HG03460 (cell line): ENCODE results near the gene SEC22C.
A peak's percentile ranks its signal among the peaks of the same experiment; 100 is the strongest.
"Not testable (repeated sequence)": the region's sequence is repeated elsewhere in the genome, so short reads cannot be mapped to it uniquely, and the experiment has no call there.

ENCODE experiments used
- ATAC-seq: cut with Tn5 transposase; IDR thresholded peaks from one replicate; pipeline ENCODE4 v1.9.1; 2021; ENCODE audit not compliant: unreplicated experiment

SEC22C gene, protein sequence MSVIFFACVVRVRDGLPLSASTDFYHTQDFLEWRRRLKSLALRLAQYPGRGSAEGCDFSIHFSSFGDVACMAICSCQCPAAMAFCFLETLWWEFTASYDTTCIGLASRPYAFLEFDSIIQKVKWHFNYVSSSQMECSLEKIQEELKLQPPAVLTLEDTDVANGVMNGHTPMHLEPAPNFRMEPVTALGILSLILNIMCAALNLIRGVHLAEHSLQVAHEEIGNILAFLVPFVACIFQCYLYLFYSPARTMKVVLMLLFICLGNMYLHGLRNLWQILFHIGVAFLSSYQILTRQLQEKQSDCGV

DNA sequence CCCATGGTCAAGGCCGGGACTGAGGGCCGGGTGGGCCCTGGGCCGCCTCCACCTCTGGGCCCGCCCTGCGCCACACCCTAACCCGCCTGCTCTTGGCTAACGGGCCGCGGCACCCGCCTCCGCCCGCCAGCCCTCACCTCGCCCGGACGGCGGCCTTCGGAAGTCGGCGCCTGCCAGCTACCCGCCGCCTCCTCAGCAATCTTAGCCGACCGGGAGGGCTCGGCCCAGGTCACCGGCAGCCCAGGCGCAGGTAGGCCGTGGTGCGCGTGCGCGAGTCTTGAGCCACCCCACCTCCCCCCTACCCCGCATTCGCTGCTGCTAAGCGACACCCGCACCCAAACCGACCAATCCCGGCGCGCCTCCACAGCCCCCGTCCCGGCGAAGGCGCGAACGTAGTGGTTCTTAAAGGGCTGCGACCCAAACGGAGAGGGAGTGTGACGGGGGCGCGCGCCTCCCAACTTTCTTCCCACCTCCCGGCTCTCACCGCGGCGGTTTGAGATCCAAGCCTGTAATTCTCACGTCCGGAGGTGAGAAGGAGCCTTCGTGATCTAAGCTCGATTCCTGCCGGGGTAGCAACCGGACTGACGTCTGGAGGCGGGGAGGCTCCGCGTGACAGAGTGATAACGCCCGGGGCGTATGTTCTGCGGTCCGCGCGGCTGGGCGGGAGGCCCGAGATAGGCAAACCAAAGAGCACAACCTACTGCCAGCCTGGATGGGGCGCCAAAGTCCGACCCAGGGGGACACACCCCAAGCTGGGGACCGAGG is at the start of gene SEC22C:
TSS of gene SEC22C (minus strand) at position 259 of the 765 bp plus-strand sequence. CDS start 12,921 bp downstream, outside the sequence.
- ATAC-seq = peak; percentile 88

DNA sequence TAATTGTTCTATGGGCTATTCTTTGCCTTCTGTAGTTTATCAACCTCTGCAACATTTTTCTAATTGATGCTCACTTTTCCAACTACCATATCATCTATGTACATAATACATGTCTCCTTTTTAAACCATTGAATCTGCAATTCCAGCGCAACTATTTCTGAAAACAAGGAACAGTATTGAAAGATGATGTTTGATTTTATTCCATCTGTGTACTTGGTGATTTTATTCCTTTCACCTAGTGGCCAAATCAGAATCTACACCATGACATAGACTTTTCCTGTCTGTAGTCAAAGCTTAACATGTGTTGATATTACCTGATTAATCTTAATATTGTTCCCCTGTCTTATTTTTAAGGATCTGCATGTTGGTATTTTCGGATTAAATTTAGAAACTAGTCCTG is 31.7 kb upstream of the SEC22C start:
- no peak for ATAC-seq

DNA sequence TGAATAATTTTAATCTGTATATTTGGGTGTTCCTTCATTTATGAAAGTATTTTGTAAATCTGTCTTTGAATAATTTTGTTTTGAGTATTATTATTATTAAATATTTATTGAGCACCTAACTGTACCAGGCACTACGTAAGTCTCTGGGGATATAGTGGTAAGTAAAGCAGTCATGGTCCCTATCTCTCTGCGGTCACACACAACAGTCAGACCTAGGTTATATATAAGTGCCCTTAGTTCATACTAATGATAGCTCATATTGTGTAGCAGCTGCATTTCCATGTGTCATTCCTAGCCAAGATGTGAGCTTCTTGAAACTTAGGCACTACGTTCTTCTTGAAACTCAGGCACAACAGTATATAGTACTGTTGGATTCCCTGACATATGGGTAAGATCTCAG is 31.2 kb upstream of the SEC22C start:
- no peak for ATAC-seq

DNA sequence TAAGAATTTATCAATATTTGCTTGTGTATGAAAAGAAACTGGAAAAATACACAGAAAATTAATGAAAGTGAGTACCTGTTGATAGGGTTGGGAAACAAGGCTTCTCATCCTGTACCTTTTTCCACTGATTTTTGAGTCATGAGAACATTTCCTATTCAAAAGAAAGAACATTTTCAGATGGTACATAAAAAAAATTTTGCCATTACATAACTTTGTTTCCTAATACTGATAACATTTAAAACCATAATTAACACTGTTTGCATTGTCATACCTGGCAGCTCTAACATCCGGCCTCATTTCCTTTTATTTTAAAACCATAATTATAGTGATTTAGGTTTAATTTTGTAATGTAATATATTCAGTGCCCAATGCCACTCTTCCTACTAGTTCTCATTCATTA is 30.4 kb upstream of the SEC22C start:
- no peak for ATAC-seq

DNA sequence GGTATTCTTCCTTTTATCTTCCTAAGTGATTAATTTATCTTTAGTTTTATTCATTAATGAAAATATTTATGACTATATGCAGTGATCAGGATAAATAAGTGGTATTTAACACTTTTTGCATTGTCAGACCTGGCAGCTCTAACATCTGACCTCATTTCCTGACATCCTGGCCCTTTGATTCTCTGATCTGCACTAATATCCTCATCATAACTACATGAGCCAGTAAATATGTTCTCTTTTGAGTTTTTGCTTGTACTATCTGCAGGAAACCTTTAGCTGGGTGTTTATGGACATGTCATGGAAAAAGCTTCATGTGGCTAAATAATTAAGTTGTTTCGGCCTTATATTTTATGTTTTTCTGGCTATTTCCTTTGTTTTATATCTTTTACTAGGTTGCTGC is 29.2 kb upstream of the SEC22C start:
- no peak for ATAC-seq

DNA sequence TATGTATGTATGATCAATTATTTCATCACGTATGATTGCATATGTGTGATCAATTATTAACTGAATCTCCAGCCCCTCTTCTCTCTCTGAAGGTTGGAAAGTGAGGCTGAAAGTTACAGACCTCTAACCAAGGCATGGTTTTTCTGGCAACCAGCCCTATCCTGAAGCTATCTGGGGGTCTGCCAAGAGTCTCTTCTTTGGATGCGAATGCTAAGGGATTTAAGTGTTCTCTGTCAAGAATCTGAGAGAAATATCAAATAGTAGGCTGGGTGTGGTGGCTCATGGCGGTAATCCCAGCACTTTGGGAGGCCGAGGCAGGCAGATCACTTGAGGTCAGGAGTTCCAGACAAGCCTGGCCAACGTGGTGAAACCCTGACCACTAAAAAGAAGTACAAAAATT is 26.8 kb upstream of the SEC22C start:
- no peak for ATAC-seq

DNA sequence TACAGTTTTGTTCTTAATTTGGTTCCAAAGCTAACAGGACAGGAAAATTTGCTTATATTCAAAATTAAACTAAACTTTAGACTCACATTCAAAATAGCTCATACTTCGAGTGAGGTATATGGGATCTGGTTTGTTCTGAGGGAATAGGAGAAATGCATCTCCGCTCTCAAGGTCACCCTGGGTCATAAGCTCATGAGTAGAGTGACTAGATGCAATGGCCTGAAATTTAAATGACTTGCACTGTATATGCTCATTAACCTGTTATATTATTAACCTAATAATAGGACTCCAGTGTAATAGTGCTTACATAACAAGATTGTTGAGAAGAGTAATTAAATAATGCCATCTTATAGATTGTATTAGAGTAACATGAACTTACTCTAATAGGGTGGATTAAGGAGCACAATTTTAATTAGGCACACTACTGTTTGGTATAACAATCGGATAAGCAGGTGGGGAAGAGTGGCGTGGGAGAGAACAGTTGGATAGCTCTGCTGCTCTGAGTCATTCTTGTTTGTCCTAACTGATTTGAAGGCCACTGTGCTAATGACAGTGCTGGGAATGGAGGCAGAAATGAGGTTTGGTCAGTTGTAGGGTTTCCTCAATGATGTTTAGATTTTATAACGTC is 23.9 kb upstream of the SEC22C start:
- ATAC-seq = no peak

DNA sequence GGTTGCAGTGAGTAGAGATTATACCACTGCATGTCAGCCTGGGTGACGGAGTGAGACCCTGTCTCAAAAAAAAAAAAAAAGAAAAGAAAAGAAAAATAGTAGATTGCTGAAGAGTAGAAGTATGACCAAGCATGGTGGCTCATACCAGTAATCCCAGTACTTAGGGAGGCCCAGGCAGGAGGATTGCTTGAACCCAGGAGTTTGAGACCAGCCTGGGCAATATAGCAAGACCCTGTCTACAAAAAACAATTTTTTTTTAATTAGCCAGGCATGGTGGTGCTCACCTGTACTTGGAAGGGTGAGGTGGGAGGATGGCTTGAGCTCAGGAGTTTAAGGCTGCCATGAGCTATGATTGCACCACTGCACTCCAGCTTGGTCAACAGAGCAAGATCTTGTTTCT is 21.2 kb upstream of the SEC22C start:
- no peak for ATAC-seq

DNA sequence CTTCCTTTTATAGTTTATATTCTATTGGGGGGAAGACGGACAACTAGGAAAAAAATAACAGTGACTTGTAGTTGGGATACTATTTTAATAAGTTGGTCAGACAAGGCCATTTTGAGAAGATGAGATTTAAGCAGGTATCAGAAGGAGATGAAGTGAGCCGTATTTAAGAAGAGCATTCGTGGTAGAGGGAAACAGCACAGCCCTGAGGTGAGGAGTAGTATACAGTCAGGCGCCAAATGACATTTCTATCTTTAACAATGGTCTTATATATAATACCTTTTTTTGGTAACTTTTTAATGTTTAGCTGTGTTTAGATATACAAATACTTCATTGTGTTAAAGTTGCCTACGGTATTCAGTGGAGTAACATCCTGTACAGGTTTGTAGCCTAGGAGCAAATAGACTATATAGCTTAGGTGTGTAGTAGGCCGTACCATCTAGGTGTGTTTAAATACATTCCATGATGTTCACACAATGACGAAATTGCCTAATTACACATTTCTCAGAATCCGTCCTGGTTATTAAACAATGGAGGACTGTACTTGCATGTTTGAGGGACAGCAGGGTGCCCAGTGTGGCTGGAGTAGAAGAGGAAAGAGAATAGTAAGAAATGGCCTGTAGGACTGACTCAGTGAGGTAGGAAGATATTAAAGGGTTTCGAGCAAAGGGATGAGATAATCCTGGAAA is 20.3 kb upstream of the SEC22C start:
- ATAC-seq = no peak

DNA sequence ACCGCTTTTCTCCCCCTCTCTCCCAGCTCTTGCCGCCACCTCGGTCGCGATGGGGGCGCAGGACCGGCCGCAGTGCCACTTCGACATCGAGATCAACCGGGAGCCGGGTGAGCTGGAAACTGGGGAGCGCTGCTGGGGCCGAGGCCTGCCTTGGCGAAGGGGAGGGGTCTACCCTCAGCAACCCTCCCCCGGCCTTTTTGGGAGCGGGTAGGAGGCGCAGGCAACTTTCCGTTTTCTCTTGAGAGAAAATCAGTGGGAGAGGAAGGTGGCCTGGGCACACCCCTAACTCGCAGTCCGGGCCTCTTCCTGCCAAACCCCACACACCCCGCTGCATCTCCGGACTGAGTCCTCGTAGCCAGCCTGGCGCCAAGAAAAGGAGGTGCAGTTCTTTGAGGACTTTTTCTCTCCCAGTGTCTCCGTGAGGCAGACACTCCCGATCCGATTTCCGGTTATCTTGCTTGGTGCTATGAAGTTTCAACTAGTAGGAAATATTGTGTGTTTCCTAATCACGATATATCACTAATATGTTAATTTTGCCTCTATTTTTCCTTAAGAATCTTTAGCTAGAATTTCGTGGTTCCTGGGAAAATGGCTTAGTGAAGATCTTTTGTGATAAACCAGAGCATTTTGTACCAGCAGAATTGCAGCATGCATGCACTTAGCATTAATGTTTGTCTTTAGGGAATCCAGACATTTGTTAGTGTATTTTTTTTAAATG is 19.4 kb upstream of the SEC22C start:
- ATAC-seq = peak; percentile 25

DNA sequence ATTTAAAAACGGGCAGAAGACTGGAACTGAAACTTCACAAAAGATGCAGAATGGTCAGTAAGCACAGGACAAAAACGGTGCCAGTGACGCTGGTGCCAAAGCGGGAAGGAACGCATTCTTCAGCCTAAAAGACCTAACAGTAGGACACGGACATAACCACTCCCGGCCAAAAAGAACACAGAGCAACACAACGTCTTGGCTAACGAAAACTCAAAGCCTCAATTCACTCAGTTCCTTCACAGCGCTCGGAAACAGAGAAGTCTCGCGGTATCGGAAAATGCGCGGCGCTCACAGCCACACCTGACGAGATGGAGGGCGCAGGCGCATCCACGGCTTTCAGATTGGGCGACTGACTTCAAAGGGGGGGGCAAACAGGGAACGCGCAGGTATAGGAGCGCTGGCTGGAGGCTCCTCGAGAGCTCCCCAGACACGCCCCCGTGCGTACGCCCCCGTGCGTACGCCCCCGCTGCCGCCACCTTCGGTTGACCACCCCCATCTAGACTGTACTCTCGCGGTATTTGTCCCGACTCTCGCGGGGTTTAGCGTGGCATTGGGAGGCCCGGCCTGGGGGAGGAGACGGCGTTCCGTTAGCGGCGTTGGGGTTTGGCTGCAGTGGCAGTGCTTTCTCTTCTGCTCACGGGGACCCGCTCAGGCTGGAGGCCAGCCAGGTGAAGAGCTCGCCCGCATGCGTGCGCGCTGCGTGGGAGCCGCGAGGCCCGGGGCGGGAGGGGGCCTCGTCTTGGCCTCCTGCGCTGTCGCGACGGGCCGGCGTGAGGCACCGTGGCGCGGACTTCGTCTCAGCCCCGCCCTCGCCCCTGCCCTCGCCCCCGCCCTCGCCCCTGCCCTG is 18.6 kb upstream of the SEC22C start, which contains the start of gene NKTR:
TSS of gene NKTR (plus strand) at position 576 of the 847 bp plus-strand sequence. CDS start 321 bp downstream, outside the sequence.
- ATAC-seq = peak; percentile 79

DNA sequence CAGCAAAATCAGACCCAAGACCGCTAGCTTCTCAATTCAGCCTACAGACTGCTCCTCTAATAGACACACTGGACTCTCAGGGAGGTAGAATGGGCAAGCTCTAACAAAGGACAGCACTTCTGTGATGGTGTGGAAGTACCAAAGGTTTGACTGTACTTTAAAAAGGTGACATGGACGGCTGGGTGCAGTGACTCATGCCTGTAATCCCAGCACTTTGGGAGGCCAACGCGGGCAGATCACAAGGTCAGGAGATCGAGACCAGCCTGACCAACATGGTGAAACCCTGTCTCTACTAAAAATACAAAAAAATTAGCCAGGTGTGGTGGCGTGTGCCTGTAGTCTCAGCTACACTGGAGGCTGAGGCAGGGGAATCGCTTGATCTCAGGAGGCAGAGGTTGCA is 15.3 kb upstream of the SEC22C start:
- ATAC-seq = not testable (repeated sequence)

DNA sequence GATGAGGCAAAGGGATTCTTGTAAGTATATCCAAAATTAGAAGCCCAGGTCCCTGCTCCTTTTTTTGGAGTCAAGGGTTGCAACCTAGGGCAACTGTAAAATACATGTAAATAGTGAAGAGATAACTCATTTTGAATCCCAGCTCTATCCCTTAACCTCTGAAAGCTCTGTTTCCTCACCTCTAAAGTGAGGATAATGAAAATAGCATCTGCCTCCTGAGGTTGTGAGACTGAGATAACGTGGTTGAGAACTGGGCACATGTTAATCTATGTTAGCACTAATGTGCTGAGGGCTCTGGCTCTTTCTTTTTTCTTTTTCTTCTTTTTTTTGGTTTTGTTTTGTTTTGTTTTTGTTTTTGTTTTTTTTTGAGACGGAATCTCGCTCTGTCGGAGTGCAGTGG is 13.9 kb upstream of the SEC22C start:
- ATAC-seq = no peak

DNA sequence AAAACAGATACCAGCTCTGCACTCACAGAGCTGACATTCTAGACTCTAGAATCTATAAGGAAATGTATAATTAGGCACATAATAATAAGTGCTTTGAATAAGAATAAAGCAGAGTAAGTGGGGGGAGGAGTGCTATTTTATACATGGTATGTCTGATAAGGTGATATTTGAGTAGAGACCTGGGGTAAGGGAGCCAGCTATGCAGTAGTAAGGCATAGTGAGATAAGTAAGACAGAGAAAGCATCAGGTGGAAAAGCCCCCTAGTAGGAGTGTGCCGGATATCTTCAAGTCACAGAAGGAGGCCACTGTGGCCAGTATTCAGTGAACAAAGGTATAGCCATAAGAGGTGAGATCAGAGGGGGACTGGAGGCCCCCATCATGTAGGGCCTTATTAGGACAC is 11.9 kb upstream of the SEC22C start:
- ATAC-seq = no peak

DNA sequence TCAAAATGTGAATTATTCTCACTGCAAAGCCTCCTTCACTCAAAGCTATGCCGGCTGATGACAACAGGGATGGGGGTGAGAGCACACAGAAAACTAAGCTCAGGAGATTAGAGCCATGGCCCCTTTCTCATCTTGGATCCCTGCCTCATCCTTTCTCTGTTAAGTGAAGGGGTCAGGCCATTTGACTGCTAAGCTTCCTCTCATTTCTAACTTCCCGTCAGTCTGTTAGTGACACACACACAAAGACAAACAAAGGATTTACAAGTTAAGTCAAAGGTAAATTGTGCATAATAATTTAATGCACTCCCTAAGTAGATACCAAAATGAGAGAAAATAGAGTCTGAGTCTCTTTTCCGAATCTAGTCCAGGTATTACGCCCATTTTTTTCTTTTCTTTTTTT is 10.0 kb upstream of the SEC22C start:
- ATAC-seq = no peak

DNA sequence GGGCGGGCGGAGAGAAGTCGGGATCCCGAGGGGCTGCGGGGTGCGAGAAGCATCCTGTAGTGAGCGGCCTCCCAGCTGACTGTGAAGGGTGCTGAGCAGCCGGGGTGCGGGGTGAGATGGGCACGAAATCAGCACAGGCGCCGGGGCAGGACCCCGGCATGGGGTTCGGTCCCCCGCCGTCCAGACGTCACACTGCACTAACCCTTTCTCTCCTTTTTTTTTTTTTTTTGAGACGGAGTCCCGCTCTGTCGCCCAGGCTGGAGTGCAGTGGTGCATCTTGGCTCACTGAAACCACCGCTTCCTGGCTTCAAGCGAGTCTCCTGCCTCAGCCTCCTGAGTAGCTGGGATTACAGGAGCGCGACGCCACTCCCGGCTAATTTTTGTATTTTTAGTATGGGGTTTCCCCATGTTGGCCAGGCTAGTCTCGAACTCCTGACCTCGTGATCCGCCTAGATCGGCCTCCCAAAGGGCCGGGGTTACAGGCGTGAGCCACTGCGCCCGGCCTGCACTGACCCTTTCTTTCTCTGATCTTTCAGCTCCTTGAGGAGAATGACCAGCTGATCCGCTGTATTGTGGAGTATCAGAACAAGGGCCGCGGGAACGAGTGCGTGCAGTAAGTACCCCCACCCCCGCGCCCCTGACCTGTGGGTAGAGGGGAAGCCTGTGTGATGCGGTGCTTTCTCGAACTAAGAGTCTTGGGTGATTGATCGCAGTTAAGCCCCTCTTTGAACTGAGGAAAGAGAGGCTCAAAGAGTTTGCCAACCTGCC is 9.4 kb upstream of the SEC22C start:
- ATAC-seq = no peak

DNA sequence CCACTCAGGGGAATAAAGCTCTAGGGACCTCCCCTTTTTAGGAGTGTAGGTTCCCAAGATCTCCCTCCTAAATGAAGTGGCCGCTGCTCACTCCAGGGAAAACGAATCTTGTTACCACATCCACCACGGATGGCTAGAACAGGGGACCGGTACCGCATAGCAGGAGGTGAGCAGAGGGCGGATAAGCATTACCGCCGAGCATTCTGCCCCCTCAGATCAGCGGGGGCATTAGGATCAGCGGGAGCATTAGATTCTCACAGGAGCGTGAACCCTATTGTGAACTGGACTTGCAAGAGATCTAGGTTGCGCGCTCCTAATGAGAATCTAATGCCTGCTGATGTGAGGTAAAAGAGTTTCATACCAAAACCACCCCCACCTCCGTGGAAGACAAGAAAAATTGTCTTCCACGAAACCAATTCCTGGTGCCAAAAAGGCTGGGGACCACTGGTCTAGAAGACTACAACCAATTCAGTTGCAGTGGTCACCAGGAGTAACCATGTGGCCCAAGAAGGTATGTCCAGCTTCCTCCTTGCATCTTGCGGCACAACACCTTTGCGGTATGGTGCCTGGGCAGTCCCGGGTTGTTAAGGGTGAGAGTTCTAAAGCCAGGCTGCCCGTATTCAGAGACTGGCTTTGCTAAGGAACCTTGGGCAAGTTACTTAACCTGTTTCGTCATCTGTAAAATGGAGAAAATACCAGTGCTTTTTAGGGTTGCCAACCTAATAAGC is 7.8 kb upstream of the SEC22C start:
- no peak for ATAC-seq

DNA sequence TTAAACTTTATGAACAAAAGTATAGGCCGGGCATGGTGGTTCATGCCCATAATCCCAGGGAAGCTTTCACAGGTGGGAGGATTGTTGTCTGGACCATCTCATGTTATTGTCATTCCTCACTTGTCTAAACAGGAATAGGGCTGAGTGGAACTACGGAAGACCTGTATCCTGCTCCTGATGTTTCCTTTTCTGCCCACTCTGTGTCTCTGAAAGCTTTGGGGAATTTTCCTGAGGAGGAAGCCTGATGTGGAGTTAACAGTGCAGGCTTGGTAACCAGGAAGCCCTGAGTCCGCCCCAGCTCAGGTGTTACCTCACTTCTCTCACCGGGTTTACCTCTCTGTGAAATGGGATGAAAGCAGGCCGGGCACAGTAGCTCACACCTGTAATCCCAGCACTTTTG is 6.9 kb upstream of the SEC22C start:
- no peak for ATAC-seq
